ENCODE measurements around the gene SCN9A. TPM values are rescaled to one million over a fixed set of nuclear protein-coding genes. Genes with fewer than 3 reads are reported as not detected.
"Not testable (repeated sequence)": the region's sequence is repeated elsewhere in the genome, so short reads cannot be mapped to it uniquely, and the experiment has no call there.

Gene SCN9A
- total and polyA plus RNA-seq, 2 donors from 2014 or later: 0.99 to 5.3 TPM

DNA sequence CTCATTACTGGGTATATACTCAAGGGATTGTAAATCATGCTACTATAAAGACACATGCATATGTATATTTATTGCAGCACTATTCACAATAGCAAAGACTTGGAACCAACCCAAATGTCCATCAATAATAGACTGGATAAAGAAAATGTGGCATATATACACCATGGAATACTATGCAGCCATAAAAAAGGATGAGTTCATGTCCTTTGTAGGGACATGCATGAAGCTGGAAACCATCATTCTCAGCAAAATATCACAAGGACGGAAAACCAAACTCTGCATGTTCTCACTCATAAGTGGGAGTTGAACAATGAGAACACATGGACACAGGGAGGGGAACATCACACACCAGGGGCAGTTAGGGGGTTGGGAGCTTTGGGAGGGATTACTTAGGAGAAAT is 169.6 kb downstream of the SCN9A start:
- FAIRE-seq; H3K4me1 ChIP-seq (ENCODE audit: control insufficient read depth in 2 of 3, insufficient read depth in 2 of 3, low read depth in 1 of 3, low read length in 3 of 3); intact Hi-C loops (cut with DNase I): not testable (repeated sequence)

GRCh38 chr2:166202778-166203177 is 173.0 kb downstream of the SCN9A start:
- Histone ChIP-seq H3K36me3 (ENCODE audit: control insufficient read depth in 2 of 3, insufficient read depth in 3 of 3, low read length in 3 of 3) (no peaks in the 10 kb centered on the region), H3K9me3 (ENCODE audit: control insufficient read depth in 2 of 3, insufficient read depth in 1 of 3, low read length in 3 of 3) (no peaks in the 10 kb centered on the region), H3K4me1 (ENCODE audit: control insufficient read depth in 2 of 3, insufficient read depth in 2 of 3, low read depth in 1 of 3, low read length in 3 of 3) (no peaks in the 10 kb centered on the region), H3K4me3 (ENCODE audit: low read length in 3 of 3) (no peak overlapping the region), H3K9ac (ENCODE audit: low read length in 3 of 3) (no peak overlapping the region), H3K27ac (ENCODE audit: low read depth in 2 of 2, low read length in 2 of 2) (no peak overlapping the region), H3K27me3 (ENCODE audit: control insufficient read depth, insufficient read depth, low read length) (no peaks in the 10 kb centered on the region)
- intact Hi-C loops (cut with DNase I): no loop called here
- no peak for TF ChIP-seq CTCF (IDR thresholded peaks at IDR 0.05; ENCODE audit: borderline replicate concordance, extremely low read depth, insufficient read depth)
- DNase-seq (no peak), FAIRE-seq (peak; percentile 59)

More for the DNA sequence above, 169.6 kb downstream of the SCN9A start:
- H3K27ac ChIP-seq (ENCODE audit: low read depth in 2 of 2, low read length in 2 of 2); H3K9me3 ChIP-seq (ENCODE audit: control insufficient read depth in 2 of 3, insufficient read depth in 1 of 3, low read length in 3 of 3); H3K9ac ChIP-seq (ENCODE audit: low read length in 3 of 3); H3K4me3 ChIP-seq (ENCODE audit: low read length in 3 of 3); H3K27me3 ChIP-seq (ENCODE audit: control insufficient read depth, insufficient read depth, low read length); H3K36me3 ChIP-seq (ENCODE audit: control insufficient read depth in 2 of 3, insufficient read depth in 3 of 3, low read length in 3 of 3); DNase-seq: not testable (repeated sequence)

- no peak for TF ChIP-seq CTCF (IDR thresholded peaks at IDR 0.05; ENCODE audit: borderline replicate concordance, extremely low read depth, insufficient read depth)
- DNase-seq: no peak
- no peaks in the 10 kb centered on the region for H3K27me3 ChIP-seq (ENCODE audit: control insufficient read depth, insufficient read depth, low read length)
Observed at GRCh38 chr2:166197446-166197845, 178.3 kb downstream of the SCN9A start.

GRCh38 chr2:166193407-166193806 is 182.3 kb downstream of the SCN9A start:
- H3K27ac ChIP-seq (ENCODE audit: low read depth in 2 of 2, low read length in 2 of 2): no peak overlapping the region
- TF ChIP-seq CTCF (IDR thresholded peaks at IDR 0.05; ENCODE audit: borderline replicate concordance, extremely low read depth, insufficient read depth): no peak
- H3K9ac ChIP-seq (ENCODE audit: low read length in 3 of 3): no peak overlapping the region
- H3K36me3 ChIP-seq (ENCODE audit: control insufficient read depth in 2 of 3, insufficient read depth in 3 of 3, low read length in 3 of 3): no peaks in the 10 kb centered on the region
- H3K27me3 ChIP-seq (ENCODE audit: control insufficient read depth, insufficient read depth, low read length): no peaks in the 10 kb centered on the region
- no peak overlapping the region for H3K4me3 ChIP-seq (ENCODE audit: low read length in 3 of 3)
- DNase-seq (no peak), FAIRE-seq (no peak)
- intact Hi-C loops (cut with DNase I): no loop called here
- no peaks in the 10 kb centered on the region for H3K9me3 ChIP-seq (ENCODE audit: control insufficient read depth in 2 of 3, insufficient read depth in 1 of 3, low read length in 3 of 3)
- no peaks in the 10 kb centered on the region for H3K4me1 ChIP-seq (ENCODE audit: control insufficient read depth in 2 of 3, insufficient read depth in 2 of 3, low read depth in 1 of 3, low read length in 3 of 3)

More at GRCh38 chr2:166197446-166197845, 178.3 kb downstream of the SCN9A start:
- H3K4me3 ChIP-seq (ENCODE audit: low read length in 3 of 3): no peak overlapping the region
- no peak overlapping the region for H3K9ac ChIP-seq (ENCODE audit: low read length in 3 of 3)
- no peaks in the 10 kb centered on the region for H3K36me3 ChIP-seq (ENCODE audit: control insufficient read depth in 2 of 3, insufficient read depth in 3 of 3, low read length in 3 of 3)
- H3K9me3 ChIP-seq (ENCODE audit: control insufficient read depth in 2 of 3, insufficient read depth in 1 of 3, low read length in 3 of 3): no peaks in the 10 kb centered on the region
- no peaks in the 10 kb centered on the region for H3K4me1 ChIP-seq (ENCODE audit: control insufficient read depth in 2 of 3, insufficient read depth in 2 of 3, low read depth in 1 of 3, low read length in 3 of 3)
- intact Hi-C loops (cut with DNase I): no loop called here
- H3K27ac ChIP-seq (ENCODE audit: low read depth in 2 of 2, low read length in 2 of 2): no peak overlapping the region
- no peak for FAIRE-seq
